NCI-H524 treated with DMSO at 0.1 percent for 48 hours (cell line): ENCODE measurements around the gene IL1R1.
"Not testable (repeated sequence)": the region's sequence is repeated elsewhere in the genome, so short reads cannot be mapped to it uniquely, and the experiment has no call there.

Experiments
- DNase-seq: peaks from one replicate; lab custom pipeline; 2025; lab: John Stamatoyannopoulos, UW

IL1R1 gene

DNA sequence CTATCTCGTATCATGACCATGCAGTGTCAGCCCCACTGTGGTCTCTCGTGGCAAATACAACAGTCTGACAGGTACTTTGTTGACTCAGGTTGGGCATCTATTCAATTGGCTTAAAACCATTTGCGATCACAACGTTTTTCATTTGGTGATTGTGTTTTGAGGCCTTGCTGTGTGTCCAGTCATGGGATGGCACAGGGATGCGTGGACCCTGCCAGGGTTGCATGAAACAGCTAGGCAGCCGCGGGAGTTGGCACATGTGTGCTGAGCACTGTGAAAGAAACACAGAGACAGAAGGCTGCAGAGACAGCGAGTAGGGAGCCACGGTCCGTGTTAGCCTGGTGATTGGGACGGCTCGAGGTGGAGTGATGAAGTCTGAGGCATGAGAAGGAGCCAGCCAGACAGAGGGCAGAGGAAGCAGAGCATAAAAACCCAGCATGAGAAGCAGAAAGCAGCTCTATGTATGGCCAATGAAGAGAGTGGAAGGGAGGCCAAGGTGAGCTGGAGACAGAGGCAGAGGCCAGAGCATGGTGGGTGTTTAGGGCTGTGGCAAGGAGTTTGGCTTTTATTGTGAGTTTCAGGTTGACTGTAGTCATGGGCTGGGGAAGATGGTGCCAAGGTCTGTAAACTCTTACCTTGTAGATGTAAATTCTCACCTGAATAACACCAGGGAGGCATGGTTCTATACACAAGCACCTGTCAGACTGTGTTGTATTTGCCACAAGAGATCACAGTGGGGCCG, 31.8 kb upstream of the IL1R1 start:
- DNase-seq: no peak

DNA sequence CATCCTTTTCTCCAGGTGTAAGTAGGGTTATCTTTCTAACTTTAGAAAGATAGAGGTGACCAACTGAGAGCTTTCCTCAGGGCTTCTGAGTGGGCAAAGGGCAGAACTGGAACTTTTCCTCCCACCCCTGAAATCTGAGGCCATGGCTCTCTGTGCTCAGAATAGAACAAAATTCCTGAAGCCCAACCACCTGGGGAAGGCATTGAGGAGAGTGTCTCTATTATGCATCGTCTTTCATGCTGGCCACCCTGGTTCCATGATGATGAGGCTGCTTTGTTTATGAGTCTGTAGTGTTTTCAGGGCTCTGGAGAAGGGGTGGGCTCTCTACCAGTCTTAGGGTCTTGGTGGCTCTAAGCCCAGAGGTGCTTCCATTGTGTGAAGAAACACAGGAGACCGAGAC, 30.7 kb upstream of the IL1R1 start:
- no peak for DNase-seq

DNA sequence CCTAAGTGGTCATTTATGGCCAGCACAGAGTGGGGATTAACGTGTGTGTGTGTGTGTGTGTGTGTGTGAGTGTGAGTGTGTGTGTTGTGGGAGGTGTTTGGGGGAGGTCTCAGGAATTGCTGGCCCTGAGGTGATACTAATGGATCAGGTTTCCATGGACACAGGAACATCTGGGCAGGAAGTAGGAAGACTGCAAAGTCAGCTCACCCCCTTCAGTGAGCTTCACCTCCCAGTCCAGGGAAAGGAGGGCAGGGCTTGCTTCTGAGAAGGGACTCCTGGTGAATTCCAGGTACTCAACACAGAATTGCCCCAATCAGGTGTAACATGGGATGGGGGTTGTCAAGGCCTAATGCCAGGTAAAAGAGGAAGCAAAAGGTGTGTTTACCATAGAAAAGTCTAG, 30.3 kb upstream of the IL1R1 start:
- no peak for DNase-seq

DNA sequence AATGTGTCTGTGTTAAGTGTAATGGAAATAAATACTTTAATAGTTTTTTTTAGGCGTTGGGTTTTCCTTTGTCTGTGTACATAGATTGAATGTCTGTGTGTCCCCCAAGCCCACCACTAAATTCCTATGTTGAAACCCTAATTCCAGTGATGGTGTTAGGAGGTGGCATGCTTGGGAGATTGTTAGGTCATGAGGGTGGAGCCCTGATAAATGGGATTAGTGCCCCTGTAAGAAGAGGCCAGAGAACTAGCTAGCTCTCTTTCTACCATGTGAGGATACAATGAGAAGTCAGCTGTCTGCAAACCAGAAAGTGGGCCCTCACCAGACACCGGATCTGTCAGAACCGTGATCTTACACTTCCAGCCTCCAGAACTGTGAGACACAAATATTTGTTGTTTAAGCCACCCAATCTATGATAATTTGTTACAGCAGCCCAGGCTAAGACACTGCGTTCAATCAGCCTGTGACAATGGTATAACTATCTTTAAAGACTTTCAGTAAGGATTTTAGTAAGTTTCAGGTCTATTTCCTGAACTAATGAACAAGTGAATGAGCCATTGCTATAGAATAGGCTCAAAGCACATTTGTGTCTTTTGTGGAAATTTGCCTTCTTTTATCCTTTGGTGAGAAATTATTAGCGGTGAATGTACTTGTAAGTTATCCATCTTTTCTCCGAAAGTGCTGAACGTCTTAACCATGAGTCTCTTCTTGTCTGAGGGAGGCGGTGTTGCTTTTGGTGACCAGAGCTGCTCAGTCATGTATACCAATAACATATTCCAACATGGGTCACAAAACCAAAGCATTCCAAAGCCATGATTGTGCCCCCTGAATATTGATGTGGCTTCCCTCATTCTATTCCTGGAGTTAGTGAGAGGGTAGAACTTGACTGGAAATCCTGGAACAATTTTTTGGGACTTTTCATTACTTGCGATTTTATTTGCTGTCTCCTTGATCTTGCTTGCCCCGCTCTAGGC, 29.6 kb upstream of the IL1R1 start:
- DNase-seq: no peak

DNA sequence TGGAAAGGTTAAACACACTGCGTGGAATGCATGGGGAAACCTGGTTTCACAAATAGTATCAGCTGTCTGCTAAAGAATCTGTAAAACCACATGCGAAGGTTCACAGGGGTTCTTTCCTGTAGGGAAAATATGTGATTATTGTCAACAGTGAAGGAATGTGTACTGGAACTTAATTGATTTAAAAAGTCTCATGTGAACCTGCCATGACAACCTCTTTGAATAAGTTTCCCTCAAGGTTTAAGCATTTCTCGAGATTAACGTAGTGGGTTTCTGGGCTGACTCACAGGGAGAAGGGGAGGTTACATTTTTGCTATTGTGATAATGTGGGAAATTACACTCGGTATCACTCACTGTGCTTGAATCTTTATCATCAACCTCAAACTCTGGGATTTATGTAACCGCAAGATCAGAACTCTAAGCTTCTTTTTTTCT, 28.2 kb upstream of the IL1R1 start:
- DNase-seq: no peak

DNA sequence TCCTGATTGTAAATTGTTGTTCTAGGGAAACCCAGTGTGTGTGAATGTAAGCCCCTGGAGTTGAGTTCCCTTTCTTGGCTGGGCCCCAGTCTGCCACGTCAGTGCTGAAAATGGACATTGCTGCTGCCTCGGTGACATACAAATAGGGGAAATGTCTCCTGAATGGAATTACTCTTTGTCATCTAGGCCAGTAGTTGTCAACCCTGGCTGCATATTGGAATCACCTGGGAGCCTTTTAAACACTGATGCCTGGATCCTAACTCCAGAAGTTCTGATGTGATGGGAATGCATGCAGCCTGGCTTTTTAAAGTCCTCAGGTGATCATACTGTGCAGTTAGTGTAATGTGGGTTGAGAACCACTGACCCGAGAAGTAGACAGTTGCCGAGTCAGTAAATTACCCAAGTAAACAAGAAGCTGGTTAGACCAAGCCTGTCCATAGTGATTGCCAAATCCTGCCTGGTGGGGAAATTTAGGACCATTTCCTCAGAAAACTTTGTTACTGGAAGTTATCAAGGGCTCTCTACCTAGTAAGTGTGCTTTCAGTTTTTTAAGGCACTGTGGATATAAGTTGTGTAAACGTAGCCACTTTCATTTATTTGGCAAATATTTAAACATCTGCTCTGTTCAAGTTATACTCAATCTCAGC, 27.6 kb upstream of the IL1R1 start:
- no peak for DNase-seq

DNA sequence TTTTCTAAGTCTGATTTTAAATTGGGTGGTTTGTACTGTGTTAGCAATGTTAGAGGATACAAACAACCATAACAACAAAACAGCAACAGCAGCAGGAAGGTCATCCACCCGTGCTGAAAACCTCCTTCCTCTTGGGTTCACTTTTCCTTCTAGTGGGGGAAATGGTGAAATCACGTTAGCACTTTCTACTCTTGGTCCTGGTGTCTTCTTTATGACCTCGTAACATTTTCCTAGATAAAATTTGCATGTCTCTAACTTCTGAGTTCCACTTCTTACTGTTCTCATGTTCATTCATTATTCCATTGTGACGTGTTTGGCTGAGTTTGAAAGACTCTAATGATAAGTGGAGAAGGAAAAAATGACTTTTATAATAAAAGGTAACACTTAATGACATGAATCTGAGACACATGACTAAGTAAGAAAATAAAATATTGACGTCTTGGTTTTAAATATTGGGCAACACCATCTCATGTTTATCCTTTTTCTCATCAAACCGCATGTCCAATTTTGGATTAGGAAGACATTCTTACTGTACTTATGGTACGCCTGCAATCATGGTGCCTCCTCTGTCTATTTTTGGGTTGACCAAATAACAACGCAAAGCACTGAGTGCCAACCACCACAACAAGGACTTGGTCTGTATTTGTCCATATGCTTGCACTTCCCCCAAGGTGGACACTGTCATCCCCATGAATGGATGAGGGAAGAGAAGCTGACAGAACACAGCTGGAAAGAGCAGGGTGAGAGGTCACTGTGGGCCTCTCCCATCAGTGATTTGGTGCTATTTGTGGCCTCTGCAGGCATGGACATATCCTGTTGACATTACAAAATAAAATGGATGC, 25.7 kb upstream of the IL1R1 start:
- no peak for DNase-seq

DNA sequence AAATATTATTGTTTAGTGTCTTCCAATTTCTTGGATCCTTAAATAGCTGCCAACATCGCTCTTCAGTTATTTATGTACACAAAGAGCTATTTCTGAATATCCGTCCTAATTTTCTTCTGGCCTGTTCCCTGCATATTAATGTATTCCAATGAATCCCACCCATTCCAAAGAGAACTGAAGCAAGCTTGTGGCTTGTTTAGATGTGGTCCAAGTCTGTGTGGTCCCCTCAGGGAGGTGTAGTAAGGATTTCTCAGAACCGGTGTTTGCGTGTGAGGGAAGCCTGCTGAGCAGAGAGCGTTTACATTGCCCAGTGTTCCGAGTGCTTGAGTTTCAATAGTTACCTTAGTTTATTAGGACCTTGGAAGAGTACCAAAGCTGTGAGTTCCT, 25.1 kb upstream of the IL1R1 start:
- no peak for DNase-seq

DNA sequence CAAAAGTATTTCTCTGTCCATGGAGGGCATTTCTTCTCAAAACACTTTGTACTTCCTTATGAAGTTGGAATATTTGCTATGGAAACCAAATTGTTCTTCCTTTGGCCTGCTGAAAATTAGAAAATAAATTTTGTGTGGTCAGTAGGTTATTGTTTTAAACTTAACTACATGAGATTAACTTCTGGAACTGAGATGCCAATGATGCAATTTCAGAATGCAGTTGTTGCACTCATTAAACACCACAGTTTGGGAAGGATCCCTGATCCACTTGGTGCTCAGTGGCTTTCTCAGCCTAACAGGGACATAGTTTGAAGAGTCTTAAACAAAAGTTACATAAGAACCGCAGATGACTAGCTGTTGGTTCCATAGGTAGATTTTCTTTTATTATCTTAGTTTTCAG, 23.3 kb upstream of the IL1R1 start:
- DNase-seq: no peak

DNA sequence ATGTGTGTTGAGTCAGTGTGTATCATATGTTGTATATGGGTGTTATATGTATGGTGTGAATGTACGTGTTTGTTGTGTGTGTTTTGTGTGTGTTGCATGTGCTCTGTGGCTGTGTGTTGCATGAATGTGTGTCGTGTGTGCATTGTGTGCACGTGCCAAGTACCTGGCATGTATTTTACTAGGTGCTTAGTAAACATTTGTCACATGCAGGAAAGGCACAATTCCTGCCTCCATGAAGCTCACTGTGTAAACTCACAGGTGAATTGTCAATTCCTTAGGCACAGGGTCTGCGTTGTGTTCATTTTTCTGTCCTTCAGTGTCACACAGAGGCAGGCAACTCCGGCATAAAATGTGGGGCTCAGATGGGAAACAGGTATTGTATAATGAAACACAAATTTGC, 22.3 kb upstream of the IL1R1 start:
- no peak for DNase-seq

DNA sequence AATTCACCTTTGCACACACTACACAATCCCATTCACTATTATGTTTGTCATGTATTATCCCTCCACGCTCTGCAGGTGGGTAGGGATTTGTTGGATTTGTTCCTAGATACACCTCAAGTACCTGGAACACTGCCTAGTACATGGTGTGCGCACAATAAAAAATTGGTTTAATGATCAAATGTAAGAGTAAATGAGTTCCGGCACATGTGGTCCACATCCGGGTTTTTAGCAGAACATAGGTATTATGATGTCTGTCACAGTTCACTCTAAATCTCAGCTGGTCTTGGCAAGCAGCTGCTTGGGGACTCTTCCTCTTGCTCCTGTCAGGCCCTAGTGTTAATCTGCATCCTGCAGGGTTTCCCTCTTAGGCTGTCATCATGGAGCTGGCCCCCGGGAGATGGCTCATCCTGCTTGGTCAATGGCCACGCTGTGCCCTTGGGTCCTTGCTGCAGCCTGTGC, 21.8 kb upstream of the IL1R1 start:
- no peak for DNase-seq

DNA sequence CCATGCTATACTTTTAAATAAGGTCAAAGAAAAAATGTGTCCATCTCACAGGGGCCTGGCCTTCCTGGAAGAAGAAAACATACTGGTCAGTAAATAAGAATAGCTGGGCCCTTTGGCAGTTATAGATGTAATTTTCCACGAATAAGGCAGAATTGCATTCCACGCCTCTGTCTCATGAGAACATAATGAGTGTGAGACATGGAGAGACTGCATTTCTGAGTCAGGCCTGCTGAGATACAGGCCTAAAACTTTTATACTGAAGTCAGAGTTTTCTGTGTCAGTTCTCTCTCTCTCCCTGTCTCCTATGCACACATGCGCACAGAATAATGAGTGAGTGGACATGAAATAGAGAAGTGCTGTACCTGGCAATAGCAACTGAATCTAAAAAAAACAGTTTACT, 20.4 kb upstream of the IL1R1 start:
- DNase-seq: no peak

DNA sequence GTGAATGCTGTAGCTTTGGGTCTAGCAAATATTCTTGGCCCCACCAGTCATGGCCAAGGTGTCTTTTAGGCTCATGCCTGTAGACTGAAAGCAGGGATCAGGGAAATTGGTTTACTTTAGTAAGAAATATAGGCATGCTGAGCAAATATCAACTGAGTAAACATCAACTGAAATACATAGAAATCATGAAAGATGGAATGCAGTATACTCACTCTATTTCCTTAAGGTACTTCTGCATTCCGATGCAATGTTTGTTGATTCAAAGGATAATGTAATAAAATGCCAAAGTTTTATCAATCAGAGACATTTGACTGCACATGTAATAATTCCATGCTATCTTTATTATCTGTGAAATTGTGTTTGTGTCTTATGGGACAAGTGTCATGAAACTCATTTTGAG, 19.6 kb upstream of the IL1R1 start:
- DNase-seq: no peak

DNA sequence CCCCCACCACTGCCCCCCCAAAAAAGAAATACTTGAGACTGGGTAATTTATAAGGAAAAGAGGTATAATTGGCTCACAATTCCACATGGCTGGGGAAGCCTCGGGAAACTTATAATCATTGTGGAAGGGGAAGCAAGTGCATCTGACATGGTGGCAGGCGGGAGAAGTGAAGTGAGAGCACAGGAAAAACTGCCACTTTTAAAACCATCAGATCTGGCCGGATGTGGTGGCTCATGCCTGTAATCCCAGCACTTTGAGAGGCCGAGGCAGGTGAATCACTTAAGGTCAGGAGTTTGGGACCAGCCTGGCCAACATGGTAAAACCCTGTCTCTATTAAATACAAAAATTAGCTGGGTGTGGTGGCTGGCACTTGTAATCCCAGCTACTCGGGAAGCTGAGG, 18.1 kb upstream of the IL1R1 start:
- DNase-seq: not testable (repeated sequence)

DNA sequence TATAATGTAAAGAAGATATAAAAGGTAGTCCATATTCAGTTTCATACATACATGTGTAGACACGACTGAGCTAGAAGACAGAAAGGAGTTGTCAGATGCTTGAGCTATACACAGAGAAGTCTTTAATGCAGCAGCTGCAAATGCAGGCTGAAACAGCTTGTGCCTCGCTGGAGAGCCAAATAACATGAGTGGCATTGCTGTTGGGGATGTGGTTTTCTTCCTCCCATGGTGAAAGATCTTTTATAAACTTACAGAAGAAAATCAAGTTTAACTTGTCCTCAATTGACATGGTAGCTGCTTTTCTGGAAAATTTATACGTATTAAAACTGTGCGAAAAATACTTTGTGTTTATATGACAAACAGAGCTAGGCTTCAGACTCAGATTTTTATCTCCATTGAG, 16.4 kb upstream of the IL1R1 start:
- DNase-seq: no peak

DNA sequence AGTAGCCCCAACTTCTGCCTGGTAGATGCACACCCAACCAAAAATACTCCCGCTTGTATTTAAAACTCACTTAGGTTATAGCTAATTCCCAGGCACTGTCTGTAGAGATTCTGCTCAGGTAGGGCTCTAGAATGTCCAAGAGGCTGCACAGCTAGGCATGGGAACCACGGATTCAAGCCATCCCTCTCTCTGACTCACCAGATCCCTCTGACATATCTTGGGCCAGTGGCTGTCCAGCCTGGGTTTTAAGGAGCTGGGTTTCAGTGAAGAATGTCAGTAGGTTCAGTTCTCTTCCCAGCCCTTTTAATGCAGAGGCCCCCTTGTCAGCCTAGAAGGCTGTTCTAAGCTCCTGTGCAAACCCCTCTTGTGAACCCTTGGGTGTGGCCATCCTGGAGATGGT, 15.9 kb upstream of the IL1R1 start:
- no peak for DNase-seq

DNA sequence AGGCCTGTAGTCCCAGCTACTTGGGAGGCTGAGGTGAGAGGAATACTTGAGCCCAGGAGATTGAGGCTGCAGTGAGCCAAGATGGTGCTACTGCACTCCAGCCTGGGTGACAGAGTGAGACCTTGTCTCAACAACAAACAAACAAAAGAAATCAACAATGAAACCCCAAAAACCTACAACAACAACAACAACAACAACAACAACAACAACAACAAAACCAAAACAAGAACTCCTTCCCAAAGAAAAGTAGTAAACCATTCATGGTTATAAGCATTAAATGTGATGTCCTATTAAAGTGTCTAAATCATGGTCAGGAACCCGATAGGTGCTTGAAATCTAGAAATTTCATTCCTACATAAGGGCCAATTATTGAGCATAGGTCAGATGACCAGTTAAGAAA, 13.5 kb upstream of the IL1R1 start:
- no peak for DNase-seq

DNA sequence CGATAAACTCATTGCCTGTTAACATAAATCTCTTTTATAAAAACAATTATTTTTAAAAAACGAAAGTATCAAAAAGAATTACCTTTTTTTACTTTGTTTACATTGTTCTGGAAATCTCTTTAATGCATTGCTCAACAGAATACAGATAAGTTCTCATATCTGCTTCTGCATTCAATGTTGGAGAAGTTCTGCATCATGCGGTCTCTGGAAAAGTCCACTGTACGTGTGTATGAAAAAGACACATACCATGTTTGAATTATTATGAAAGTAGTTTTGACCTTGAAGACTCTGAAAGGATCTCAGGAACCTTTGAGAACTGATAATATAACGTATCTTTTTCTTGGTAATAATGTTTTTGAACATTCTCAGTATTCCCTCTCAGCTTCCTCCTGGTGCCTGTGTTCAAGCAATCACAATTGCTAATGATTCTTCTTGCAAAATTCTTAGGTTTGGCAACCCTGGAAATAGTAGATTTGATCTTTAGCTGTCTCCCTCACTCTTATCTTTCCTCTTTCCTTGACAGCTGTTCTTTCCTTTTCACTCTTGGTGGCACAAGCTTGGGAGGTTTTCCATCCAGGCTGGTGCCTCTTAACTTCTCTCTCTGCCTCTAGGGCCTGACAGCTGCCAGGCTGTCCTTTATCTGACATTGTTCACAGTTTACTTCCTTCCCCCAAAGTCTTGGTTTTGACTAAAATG, 12.4 kb upstream of the IL1R1 start:
- no peak for DNase-seq

DNA sequence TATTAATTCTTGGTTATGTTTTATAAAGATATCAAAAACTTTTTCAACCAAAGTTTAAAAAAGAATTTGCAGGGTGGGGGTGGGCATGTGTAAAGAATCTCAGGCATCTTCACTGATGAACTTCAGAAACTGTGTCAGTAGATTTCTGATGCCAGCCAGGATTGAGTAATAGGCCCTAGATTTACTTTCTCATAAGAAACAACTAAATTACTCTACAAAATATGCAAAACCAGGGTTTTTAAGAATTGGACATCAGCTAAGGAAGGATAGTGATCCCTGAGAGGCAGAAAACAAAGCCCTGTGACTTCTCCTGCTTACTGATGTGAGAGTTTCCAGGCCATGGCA, 11.9 kb upstream of the IL1R1 start:
- DNase-seq: no peak

DNA sequence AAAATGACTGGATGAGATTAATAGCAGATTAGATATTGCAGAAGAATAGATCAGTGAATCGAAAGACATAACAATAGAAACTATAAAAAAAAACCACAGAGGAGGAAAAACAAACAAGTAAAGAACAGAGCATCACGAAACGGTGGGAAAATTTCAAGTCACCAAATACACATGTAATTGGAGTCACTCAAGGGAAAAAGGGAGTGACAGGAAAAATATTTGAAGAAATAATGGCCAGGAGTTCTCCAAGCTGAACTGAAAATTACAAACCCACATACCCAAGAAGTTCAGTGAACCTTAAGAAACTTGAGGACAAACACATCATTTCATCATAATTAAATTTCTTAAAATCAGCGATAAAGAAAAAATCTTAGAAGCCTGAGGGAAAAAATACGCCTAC, 11.0 kb upstream of the IL1R1 start:
- no peak for DNase-seq

DNA sequence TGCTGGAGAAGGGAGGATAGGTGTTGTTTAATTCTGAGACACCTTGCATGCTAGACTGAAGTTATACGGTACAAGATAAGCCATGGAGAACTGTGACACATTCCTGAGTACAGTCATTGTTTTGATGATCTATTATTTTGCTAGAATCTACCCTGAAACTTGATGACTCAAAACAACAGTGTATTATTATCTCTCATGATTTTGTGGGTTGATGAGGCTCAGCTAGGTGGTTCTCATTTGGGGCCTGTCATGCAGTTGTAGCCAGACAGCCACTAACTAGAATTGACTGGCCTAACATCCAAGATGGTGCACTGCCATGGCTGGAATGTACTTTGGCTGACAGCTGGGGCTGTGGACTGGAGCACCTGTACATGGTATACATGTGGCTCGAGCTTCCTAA, 5.4 kb upstream of the IL1R1 start:
- DNase-seq: no peak
